ENCODE results near the gene MYOF.

Gene MYOF

GRCh38 chr10:93280121-93280698 is 201.9 kb downstream of the MYOF start:
- H3K36me3 ChIP-seq (ENCODE audit: insufficient read depth, low read length), result no peaks in the 10 kb centered on the region
- H3K27me3 ChIP-seq (ENCODE audit: control insufficient read depth in 1 of 2, insufficient read depth in 2 of 2, low read length in 2 of 2), result no peaks in the 10 kb centered on the region
- no peak overlapping the region for H3K9ac ChIP-seq (ENCODE audit: low read length)
- H3K4me3 ChIP-seq (ENCODE audit: low read depth in 1 of 2, low read length in 2 of 2), result no peak overlapping the region
- H3K27ac ChIP-seq (ENCODE audit: low read depth, low read length), result no peak overlapping the region
- H3K4me1 ChIP-seq (ENCODE audit: insufficient read depth, low read length), result no peaks in the 10 kb centered on the region
- H3K9me3 ChIP-seq (ENCODE audit: low read length), result no peaks in the 10 kb centered on the region

- H3K27me3 ChIP-seq (ENCODE audit: control insufficient read depth in 1 of 2, insufficient read depth in 2 of 2, low read length in 2 of 2), result no peaks in the 10 kb centered on the region
- no peak overlapping the region for H3K9ac ChIP-seq (ENCODE audit: low read length)
- no peaks in the 10 kb centered on the region for H3K36me3 ChIP-seq (ENCODE audit: insufficient read depth, low read length)
- H3K27ac ChIP-seq (ENCODE audit: low read depth, low read length), result no peak overlapping the region
- no peaks in the 10 kb centered on the region for H3K4me1 ChIP-seq (ENCODE audit: insufficient read depth, low read length)
- no peaks in the 10 kb centered on the region for H3K9me3 ChIP-seq (ENCODE audit: low read length)
- no peak overlapping the region for H3K4me3 ChIP-seq (ENCODE audit: low read depth in 1 of 2, low read length in 2 of 2)
Measured at GRCh38 chr10:93277360-93277759, 204.8 kb downstream of the MYOF start.

- Histone ChIP-seq H3K9me3 (ENCODE audit: low read length) (no peaks in the 10 kb centered on the region), H3K27me3 (ENCODE audit: control insufficient read depth in 1 of 2, insufficient read depth in 2 of 2, low read length in 2 of 2) (no peaks in the 10 kb centered on the region), H3K36me3 (ENCODE audit: insufficient read depth, low read length) (no peaks in the 10 kb centered on the region), H3K4me1 (ENCODE audit: insufficient read depth, low read length) (no peaks in the 10 kb centered on the region), H3K9ac (ENCODE audit: low read length) (no peak overlapping the region), H3K4me3 (ENCODE audit: low read depth in 1 of 2, low read length in 2 of 2) (no peak overlapping the region), H3K27ac (ENCODE audit: low read depth, low read length) (no peak overlapping the region)
Measured at GRCh38 chr10:93274419-93274818, 207.7 kb downstream of the MYOF start.

- Histone ChIP-seq H3K4me3 (ENCODE audit: low read depth in 1 of 2, low read length in 2 of 2) (no peak overlapping the region), H3K27ac (ENCODE audit: low read depth, low read length) (no peak overlapping the region), H3K27me3 (ENCODE audit: control insufficient read depth in 1 of 2, insufficient read depth in 2 of 2, low read length in 2 of 2) (no peaks in the 10 kb centered on the region), H3K9ac (ENCODE audit: low read length) (no peak overlapping the region), H3K9me3 (ENCODE audit: low read length) (no peaks in the 10 kb centered on the region), H3K4me1 (ENCODE audit: insufficient read depth, low read length) (no peaks in the 10 kb centered on the region), H3K36me3 (ENCODE audit: insufficient read depth, low read length) (no peaks in the 10 kb centered on the region)
Measured at GRCh38 chr10:93272884-93273675, 209.1 kb downstream of the MYOF start.

- Histone ChIP-seq H3K36me3 (ENCODE audit: insufficient read depth, low read length) (no peaks in the 10 kb centered on the region), H3K4me3 (ENCODE audit: low read depth in 1 of 2, low read length in 2 of 2) (no peak overlapping the region), H3K9ac (ENCODE audit: low read length) (no peak overlapping the region), H3K27ac (ENCODE audit: low read depth, low read length) (no peak overlapping the region), H3K27me3 (ENCODE audit: control insufficient read depth in 1 of 2, insufficient read depth in 2 of 2, low read length in 2 of 2) (no peaks in the 10 kb centered on the region), H3K4me1 (ENCODE audit: insufficient read depth, low read length) (no peaks in the 10 kb centered on the region), H3K9me3 (ENCODE audit: low read length) (no peaks in the 10 kb centered on the region)
Measured at GRCh38 chr10:93271347-93271746, 210.8 kb downstream of the MYOF start.

- no peak overlapping the region for H3K4me3 ChIP-seq (ENCODE audit: low read depth in 1 of 2, low read length in 2 of 2)
- no peaks in the 10 kb centered on the region for H3K4me1 ChIP-seq (ENCODE audit: insufficient read depth, low read length)
- H3K27ac ChIP-seq (ENCODE audit: low read depth, low read length), result no peak overlapping the region
- H3K27me3 ChIP-seq (ENCODE audit: control insufficient read depth in 1 of 2, insufficient read depth in 2 of 2, low read length in 2 of 2), result no peaks in the 10 kb centered on the region
- H3K36me3 ChIP-seq (ENCODE audit: insufficient read depth, low read length), result no peaks in the 10 kb centered on the region
- H3K9me3 ChIP-seq (ENCODE audit: low read length), result no peaks in the 10 kb centered on the region
- H3K9ac ChIP-seq (ENCODE audit: low read length), result no peak overlapping the region
Measured at GRCh38 chr10:93269281-93269680, 212.9 kb downstream of the MYOF start.

- Histone ChIP-seq H3K27ac (ENCODE audit: low read depth, low read length) (no peak overlapping the region), H3K4me3 (ENCODE audit: low read depth in 1 of 2, low read length in 2 of 2) (no peak overlapping the region), H3K9ac (ENCODE audit: low read length) (no peak overlapping the region), H3K27me3 (ENCODE audit: control insufficient read depth in 1 of 2, insufficient read depth in 2 of 2, low read length in 2 of 2) (no peaks in the 10 kb centered on the region), H3K9me3 (ENCODE audit: low read length) (no peaks in the 10 kb centered on the region), H3K36me3 (ENCODE audit: insufficient read depth, low read length) (no peaks in the 10 kb centered on the region), H3K4me1 (ENCODE audit: insufficient read depth, low read length) (no peaks in the 10 kb centered on the region)
Measured at GRCh38 chr10:93268021-93268420, 214.1 kb downstream of the MYOF start.

GRCh38 chr10:93267521-93267920 is 214.6 kb downstream of the MYOF start:
- Histone ChIP-seq H3K36me3 (ENCODE audit: insufficient read depth, low read length) (no peaks in the 10 kb centered on the region), H3K9me3 (ENCODE audit: low read length) (no peaks in the 10 kb centered on the region), H3K27ac (ENCODE audit: low read depth, low read length) (no peak overlapping the region), H3K27me3 (ENCODE audit: control insufficient read depth in 1 of 2, insufficient read depth in 2 of 2, low read length in 2 of 2) (no peaks in the 10 kb centered on the region), H3K4me1 (ENCODE audit: insufficient read depth, low read length) (no peaks in the 10 kb centered on the region), H3K9ac (ENCODE audit: low read length) (no peak overlapping the region), H3K4me3 (ENCODE audit: low read depth in 1 of 2, low read length in 2 of 2) (no peak overlapping the region)

GRCh38 chr10:93266858-93267257 is 215.3 kb downstream of the MYOF start:
- Histone ChIP-seq H3K36me3 (ENCODE audit: insufficient read depth, low read length) (no peaks in the 10 kb centered on the region), H3K27ac (ENCODE audit: low read depth, low read length) (no peak overlapping the region), H3K9ac (ENCODE audit: low read length) (no peak overlapping the region), H3K9me3 (ENCODE audit: low read length) (no peaks in the 10 kb centered on the region), H3K4me1 (ENCODE audit: insufficient read depth, low read length) (no peaks in the 10 kb centered on the region), H3K27me3 (ENCODE audit: control insufficient read depth in 1 of 2, insufficient read depth in 2 of 2, low read length in 2 of 2) (no peaks in the 10 kb centered on the region), H3K4me3 (ENCODE audit: low read depth in 1 of 2, low read length in 2 of 2) (no peak overlapping the region)

- H3K4me1 ChIP-seq (ENCODE audit: insufficient read depth, low read length), result no peaks in the 10 kb centered on the region
- H3K4me3 ChIP-seq (ENCODE audit: low read depth in 1 of 2, low read length in 2 of 2), result no peak overlapping the region
- no peaks in the 10 kb centered on the region for H3K27me3 ChIP-seq (ENCODE audit: control insufficient read depth in 1 of 2, insufficient read depth in 2 of 2, low read length in 2 of 2)
- H3K27ac ChIP-seq (ENCODE audit: low read depth, low read length), result no peak overlapping the region
- no peaks in the 10 kb centered on the region for H3K36me3 ChIP-seq (ENCODE audit: insufficient read depth, low read length)
- no peak overlapping the region for H3K9ac ChIP-seq (ENCODE audit: low read length)
- H3K9me3 ChIP-seq (ENCODE audit: low read length), result no peaks in the 10 kb centered on the region
Measured at GRCh38 chr10:93261961-93262610, 220.0 kb downstream of the MYOF start.

GRCh38 chr10:93261089-93261488 is 221.0 kb downstream of the MYOF start:
- no peaks in the 10 kb centered on the region for H3K4me1 ChIP-seq (ENCODE audit: insufficient read depth, low read length)
- H3K36me3 ChIP-seq (ENCODE audit: insufficient read depth, low read length), result no peaks in the 10 kb centered on the region
- no peak overlapping the region for H3K4me3 ChIP-seq (ENCODE audit: low read depth in 1 of 2, low read length in 2 of 2)
- no peak overlapping the region for H3K27ac ChIP-seq (ENCODE audit: low read depth, low read length)
- H3K9me3 ChIP-seq (ENCODE audit: low read length), result no peaks in the 10 kb centered on the region
- no peaks in the 10 kb centered on the region for H3K27me3 ChIP-seq (ENCODE audit: control insufficient read depth in 1 of 2, insufficient read depth in 2 of 2, low read length in 2 of 2)
- no peak overlapping the region for H3K9ac ChIP-seq (ENCODE audit: low read length)
